Mammary epithelial cell (primary cell): Measurements from ENCODE around the gene OR51A7.

Experiments used
- EZH2 ChIP-seq: IDR thresholded peaks from 2 replicates; pipeline ENCODE4 v1.6.1; 2012; ENCODE audit warnings: low read length, inconsistent platforms, borderline replicate concordance
- TF ChIP-seq, protein P1 (sequence below), 2 donors: IDR thresholded peaks in 1 of 2; conservative IDR thresholded peaks in 1 of 2; 2 replicates each; pipeline ENCODE4 v1.5.1; 2011 to 2012; ENCODE audit warnings: inconsistent platforms in 2 of 2, low read length in 2 of 2, mild to moderate bottlenecking in 2 of 2, control low read depth in 1 of 2, low read depth in 1 of 2; ENCODE audit not compliant: insufficient read depth in 1 of 2; ENCODE audit errors: extremely low read depth in 1 of 2

DNA sequence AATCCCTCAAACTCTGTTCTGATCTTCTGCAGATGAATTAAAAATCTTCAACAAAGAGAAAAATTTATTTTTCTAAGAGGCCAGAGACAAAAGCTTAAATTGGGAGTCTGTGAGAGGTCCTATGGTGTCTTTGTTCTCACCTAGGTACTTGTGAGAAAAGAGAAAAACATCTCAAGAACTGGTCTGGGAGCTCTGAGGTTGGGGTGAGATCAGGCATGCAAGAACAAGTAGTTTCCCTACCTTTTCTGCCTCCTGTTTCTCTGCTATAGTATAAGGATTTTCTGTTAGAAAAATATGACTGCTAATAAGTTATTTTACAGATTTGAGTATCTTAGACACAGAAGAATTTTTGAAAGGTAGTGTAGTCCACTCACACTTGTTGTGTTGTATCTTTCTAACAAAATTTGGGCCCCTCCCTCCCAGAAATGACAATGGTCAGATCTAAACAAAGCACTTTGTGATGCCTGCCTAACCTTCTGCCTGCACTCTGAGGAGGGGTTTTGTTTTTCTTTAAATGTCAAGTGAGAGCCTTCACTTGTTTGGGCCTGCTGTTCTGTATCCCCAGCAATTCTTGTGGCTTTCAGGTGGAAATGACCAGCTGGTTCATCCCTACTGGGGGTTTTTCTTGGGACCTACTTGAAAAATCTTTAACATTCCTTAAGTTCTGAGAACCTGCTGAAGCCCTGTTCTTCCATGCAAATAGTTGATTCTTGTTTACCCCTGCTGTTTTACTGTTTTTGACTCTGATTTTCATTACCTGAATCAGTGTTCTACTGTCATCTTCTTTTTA is 40.9 kb upstream of the OR51A7 start:
- TF ChIP-seq, protein P1, sequence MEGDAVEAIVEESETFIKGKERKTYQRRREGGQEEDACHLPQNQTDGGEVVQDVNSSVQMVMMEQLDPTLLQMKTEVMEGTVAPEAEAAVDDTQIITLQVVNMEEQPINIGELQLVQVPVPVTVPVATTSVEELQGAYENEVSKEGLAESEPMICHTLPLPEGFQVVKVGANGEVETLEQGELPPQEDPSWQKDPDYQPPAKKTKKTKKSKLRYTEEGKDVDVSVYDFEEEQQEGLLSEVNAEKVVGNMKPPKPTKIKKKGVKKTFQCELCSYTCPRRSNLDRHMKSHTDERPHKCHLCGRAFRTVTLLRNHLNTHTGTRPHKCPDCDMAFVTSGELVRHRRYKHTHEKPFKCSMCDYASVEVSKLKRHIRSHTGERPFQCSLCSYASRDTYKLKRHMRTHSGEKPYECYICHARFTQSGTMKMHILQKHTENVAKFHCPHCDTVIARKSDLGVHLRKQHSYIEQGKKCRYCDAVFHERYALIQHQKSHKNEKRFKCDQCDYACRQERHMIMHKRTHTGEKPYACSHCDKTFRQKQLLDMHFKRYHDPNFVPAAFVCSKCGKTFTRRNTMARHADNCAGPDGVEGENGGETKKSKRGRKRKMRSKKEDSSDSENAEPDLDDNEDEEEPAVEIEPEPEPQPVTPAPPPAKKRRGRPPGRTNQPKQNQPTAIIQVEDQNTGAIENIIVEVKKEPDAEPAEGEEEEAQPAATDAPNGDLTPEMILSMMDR (conservative IDR thresholded peaks at IDR 0.05 in 1 of 2, IDR thresholded peaks at IDR 0.05 in 1 of 2; ENCODE audit: extremely low read depth in 1 of 2, insufficient read depth in 1 of 2, low read depth in 1 of 2, low read length in 2 of 2), result no peak
- no peak for TF ChIP-seq EZH2
